Measurements from ENCODE around the gene TNK1. TPM values are rescaled to one million over a fixed set of nuclear protein-coding genes. Genes with fewer than 3 reads are reported as not detected.

Gene TNK1
- total RNA-seq, 1 donor from 2014 or later: 0.25 TPM

Other genes with a start within 250 kb of the TNK1 start
- 11.3 TPM for gene ASGR1, start 201.7 kb upstream of the TNK1 start, total RNA-seq
- gene DLG4, start 161.3 kb upstream of the TNK1 start, total RNA-seq: 112 TPM
- 58.0 TPM for gene ACADVL, start 161.2 kb upstream of the TNK1 start, total RNA-seq
- gene DVL2, start 146.6 kb upstream of the TNK1 start, total RNA-seq: 30.0 TPM
- 17.9 TPM for gene PHF23, start 141.6 kb upstream of the TNK1 start, total RNA-seq
- 93.9 TPM for gene GABARAP, start 138.6 kb upstream of the TNK1 start, total RNA-seq
- gene CTDNEP1, start 129.4 kb upstream of the TNK1 start, total RNA-seq: 49.9 TPM
- gene ELP5, start 128.9 kb upstream of the TNK1 start, total RNA-seq: 22.1 TPM
- gene CLDN7, start 118.6 kb upstream of the TNK1 start, total RNA-seq: 0.49 TPM
- gene SLC2A4, start 99.4 kb upstream of the TNK1 start, total RNA-seq: 0.25 TPM
- gene YBX2, start 86.5 kb upstream of the TNK1 start, total RNA-seq: 1.2 TPM
- 115 TPM for gene EIF5A, start 73.5 kb upstream of the TNK1 start, total RNA-seq
- 25.3 TPM for gene GPS2, start 65.7 kb upstream of the TNK1 start, total RNA-seq
- 37.9 TPM for gene NEURL4, start 51.8 kb upstream of the TNK1 start, total RNA-seq
- gene ACAP1, start 44.6 kb upstream of the TNK1 start, total RNA-seq: 0.25 TPM
- gene KCTD11, start 28.9 kb upstream of the TNK1 start, total RNA-seq: 3.2 TPM
- gene TMEM95, start 25.9 kb upstream of the TNK1 start, total RNA-seq: 0.25 TPM
- gene PLSCR3, start 13.4 kb downstream of the TNK1 start, total RNA-seq: 9.3 TPM
- gene TMEM256, start 23.0 kb downstream of the TNK1 start, total RNA-seq: 29.7 TPM
- gene NLGN2, start 26.8 kb downstream of the TNK1 start, total RNA-seq: 27.0 TPM
- not detected for gene SPEM1, start 39.2 kb downstream of the TNK1 start, total RNA-seq
- not detected for gene SPEM2, start 44.5 kb downstream of the TNK1 start, total RNA-seq
- not detected for gene SPEM3, start 47.8 kb downstream of the TNK1 start, total RNA-seq
- 1.5 TPM for gene TMEM102, start 54.3 kb downstream of the TNK1 start, total RNA-seq
- gene FGF11, start 58.4 kb downstream of the TNK1 start, total RNA-seq: 3.7 TPM
- gene CHRNB1, start 64.0 kb downstream of the TNK1 start, total RNA-seq: 15.7 TPM
- gene ZBTB4, start 98.5 kb downstream of the TNK1 start, total RNA-seq: 14.3 TPM
- not detected for gene SLC35G6, start 100.4 kb downstream of the TNK1 start, total RNA-seq
- gene POLR2A, start 103.3 kb downstream of the TNK1 start, total RNA-seq: 50.2 TPM
- gene TNFSF12, start 168.0 kb downstream of the TNK1 start, total RNA-seq: 4.7 TPM
- gene TNFSF13, start 177.7 kb downstream of the TNK1 start, total RNA-seq: 0.49 TPM
- gene SENP3, start 180.8 kb downstream of the TNK1 start, total RNA-seq: 50.9 TPM
- 0.25 TPM for gene CD68, start 198.5 kb downstream of the TNK1 start, total RNA-seq
- 28.5 TPM for gene MPDU1, start 202.8 kb downstream of the TNK1 start, total RNA-seq
- 0.49 TPM for gene SOX15, start 209.0 kb downstream of the TNK1 start, total RNA-seq
- 35.7 TPM for gene FXR2, start 233.8 kb downstream of the TNK1 start, total RNA-seq
- 39.6 TPM for gene SAT2, start 246.7 kb downstream of the TNK1 start, total RNA-seq
- gene SHBG, start 249.0 kb downstream of the TNK1 start, total RNA-seq: not detected